Stomach smooth muscle (tissue), 2 donors: ENCODE data around the gene TTC19.
"Not testable (repeated sequence)": the region's sequence is repeated elsewhere in the genome, so short reads cannot be mapped to it uniquely, and the experiment has no call there.

ENCODE experiments used
- H3K27ac ChIP-seq: one replicate; pipeline ENCODE4 v1.7.0; 2013; ENCODE audit warnings: mild to moderate bottlenecking, low read length, inconsistent platforms
- H3K27me3 ChIP-seq, 2 donors: one replicate each; pipeline ENCODE4 v1.7.0; 2013; ENCODE audit warnings: low read length in 2 of 2; ENCODE audit not compliant: insufficient read depth in 2 of 2, control insufficient read depth in 1 of 2
- H3K36me3 ChIP-seq, 2 donors: one replicate each; pipeline ENCODE4 v1.7.0; 2013; ENCODE audit warnings: low read length in 2 of 2; ENCODE audit not compliant: control insufficient read depth in 2 of 2, insufficient read depth in 2 of 2
- H3K4me1 ChIP-seq: one replicate; pipeline ENCODE4 v1.7.0; 2013; ENCODE audit warnings: low read length; ENCODE audit not compliant: control insufficient read depth, insufficient read depth
- H3K4me3 ChIP-seq, 2 donors: one replicate each; pipeline ENCODE4 v1.7.0; 2013; ENCODE audit warnings: low read length in 2 of 2
- H3K9ac ChIP-seq, 2 donors: one replicate each; pipeline ENCODE4 v1.7.0; 2013; ENCODE audit warnings: low read length in 2 of 2, mild to moderate bottlenecking in 1 of 2
- H3K9me3 ChIP-seq, 2 donors: one replicate each; pipeline ENCODE4 v1.7.0; 2013; ENCODE audit warnings: low read length in 2 of 2; ENCODE audit not compliant: control insufficient read depth in 2 of 2
- donor health status: healthy.
- donor health status: Pancreatic carcinoma.

TTC19 gene

GRCh38 chr17:16055139-16055538, 55.5 kb downstream of the TTC19 start:
- H3K4me3 ChIP-seq, H3K4me1 ChIP-seq, H3K27ac ChIP-seq, H3K9ac ChIP-seq, H3K9me3 ChIP-seq, H3K27me3 ChIP-seq: not testable (repeated sequence)
- peaks cover 12 to 23% of the 10 kb centered on the region in 2 donors for H3K36me3 ChIP-seq

GRCh38 chr17:16061631-16062030, 62.0 kb downstream of the TTC19 start:
- H3K36me3 ChIP-seq: peaks cover 46 to 57% of the 10 kb centered on the region in 2 donors

GRCh38 chr17:16066125-16066524, 66.5 kb downstream of the TTC19 start:
- H3K9me3 ChIP-seq: no peaks in the 10 kb centered on the region
- no peak overlapping the region for H3K4me3 ChIP-seq
- peaks cover 54 to 63% of the 10 kb centered on the region in 2 donors for H3K36me3 ChIP-seq
- H3K27ac ChIP-seq: no peak overlapping the region
- no peaks in the 10 kb centered on the region for H3K27me3 ChIP-seq
- no peaks in the 10 kb centered on the region for H3K4me1 ChIP-seq
- no peak overlapping the region for H3K9ac ChIP-seq

More at GRCh38 chr17:16061631-16062030, 62.0 kb downstream of the TTC19 start:
- H3K9ac ChIP-seq: no peak overlapping the region
- no peaks in the 10 kb centered on the region for H3K4me1 ChIP-seq
- H3K27ac ChIP-seq: no peak overlapping the region
- H3K4me3 ChIP-seq: no peak overlapping the region
- no peaks in the 10 kb centered on the region for H3K9me3 ChIP-seq
- no peaks in the 10 kb centered on the region for H3K27me3 ChIP-seq

- Histone ChIP-seq H3K27ac (no peak overlapping the region), H3K4me3 (no peak overlapping the region), H3K9me3 (no peaks in the 10 kb centered on the region), H3K4me1 (no peaks in the 10 kb centered on the region), H3K9ac (no peak overlapping the region), H3K27me3 (no peaks in the 10 kb centered on the region), H3K36me3 (peaks cover 41 to 62% of the 10 kb centered on the region in 2 donors)
Measured at GRCh38 chr17:16068323-16068722, 68.7 kb downstream of the TTC19 start.

- H3K36me3 ChIP-seq: peaks cover 33 to 63% of the 10 kb centered on the region in 2 donors
Measured at GRCh38 chr17:16072031-16072430, 72.4 kb downstream of the TTC19 start.

GRCh38 chr17:16073845-16074244, 74.2 kb downstream of the TTC19 start:
- H3K36me3 ChIP-seq: peaks cover 34 to 63% of the 10 kb centered on the region in 2 donors
- no peaks in the 10 kb centered on the region for H3K9me3 ChIP-seq
- H3K9ac ChIP-seq: no peak overlapping the region
- no peak overlapping the region for H3K27ac ChIP-seq
- H3K4me3 ChIP-seq: no peak overlapping the region
- H3K4me1 ChIP-seq: no peaks in the 10 kb centered on the region
- no peaks in the 10 kb centered on the region for H3K27me3 ChIP-seq

More at GRCh38 chr17:16072031-16072430, 72.4 kb downstream of the TTC19 start:
- Histone ChIP-seq H3K27me3 (no peaks in the 10 kb centered on the region), H3K4me1 (no peaks in the 10 kb centered on the region), H3K9me3 (no peaks in the 10 kb centered on the region), H3K27ac (no peak overlapping the region), H3K9ac (no peak overlapping the region), H3K4me3 (no peak overlapping the region)

- Histone ChIP-seq H3K36me3 (peaks cover 33 to 64% of the 10 kb centered on the region in 2 donors), H3K27ac (no peak overlapping the region), H3K9me3 (no peaks in the 10 kb centered on the region), H3K4me1 (no peaks in the 10 kb centered on the region), H3K4me3 (no peak overlapping the region), H3K9ac (no peak overlapping the region), H3K27me3 (no peaks in the 10 kb centered on the region)
Measured at GRCh38 chr17:16074423-16074822, 74.8 kb downstream of the TTC19 start.

- no peak overlapping the region for H3K9ac ChIP-seq
- H3K27me3 ChIP-seq: no peaks in the 10 kb centered on the region
- H3K27ac ChIP-seq: no peak overlapping the region
- H3K36me3 ChIP-seq: peaks cover 27 to 58% of the 10 kb centered on the region in 2 donors
- no peak overlapping the region for H3K4me3 ChIP-seq
- no peaks in the 10 kb centered on the region for H3K4me1 ChIP-seq
- H3K9me3 ChIP-seq: no peaks in the 10 kb centered on the region
Measured at GRCh38 chr17:16075949-16076348, 76.3 kb downstream of the TTC19 start.
